Stimulated activated memory B cell treated with anti-CD40 and anti-IgM and Interleukin-4, amounts not matched to agents 10 μg/mL and 1 μg/mL and 100 μg/mL, for 72 hours (primary cell): ENCODE measurements around the gene NDUFB5.

Source experiments
- ATAC-seq: fragments of 150-1000 bp; cut with Tn5 transposase; 2 replicates; pipeline ENCODE4 v1.10.0; 2021
- H3K27ac Mint-ChIP-seq: one replicate; pipeline ENCODE4 v1.8.0; 2022; ENCODE audit warnings: mild to moderate bottlenecking, mixed read lengths
- H3K27me3 Mint-ChIP-seq: one replicate; pipeline ENCODE4 v1.8.0; 2022; ENCODE audit warnings: mixed read lengths
- H3K36me3 Mint-ChIP-seq: one replicate; pipeline ENCODE4 v1.8.0; 2022; ENCODE audit warnings: mixed read lengths
- H3K4me1 Mint-ChIP-seq: one replicate; pipeline ENCODE4 v1.8.0; 2022; ENCODE audit warnings: mixed read lengths
- H3K4me3 Mint-ChIP-seq: one replicate; pipeline ENCODE4 v1.8.0; 2022; ENCODE audit warnings: mild to moderate bottlenecking, moderate library complexity, mixed read lengths
- H3K9me3 Mint-ChIP-seq: one replicate; pipeline ENCODE4 v1.8.0; 2022; ENCODE audit warnings: mixed read lengths

Gene NDUFB5

DNA sequence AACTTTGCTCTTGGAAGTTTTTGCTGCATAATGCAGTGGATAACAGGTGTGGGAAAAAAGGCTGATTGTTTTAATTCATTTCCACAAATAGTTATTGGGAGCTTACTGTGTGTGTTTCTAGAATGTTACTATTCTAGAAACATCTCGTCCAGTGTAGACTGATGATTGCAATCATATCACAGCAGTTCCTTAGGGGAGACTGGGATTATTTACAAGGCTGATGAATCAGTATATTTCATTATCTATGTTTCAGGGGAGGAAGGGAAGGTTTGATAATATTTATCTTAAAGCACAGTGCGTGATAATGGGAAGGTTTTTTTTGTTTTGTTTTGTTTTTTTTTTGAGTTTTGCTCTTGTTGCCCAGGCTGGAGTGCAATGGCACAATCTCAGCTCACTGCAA is 50.6 kb downstream of the NDUFB5 start:
- Mint-ChIP-seq H3K27me3 (no peaks in the 10 kb centered on the region), H3K9me3 (no peaks in the 10 kb centered on the region), H3K4me1 (peaks cover 51% of the 10 kb centered on the region), H3K27ac (no peak overlapping the region), H3K36me3 (peaks cover 12% of the 10 kb centered on the region), H3K4me3 (no peak overlapping the region)
- no peak for ATAC-seq

DNA sequence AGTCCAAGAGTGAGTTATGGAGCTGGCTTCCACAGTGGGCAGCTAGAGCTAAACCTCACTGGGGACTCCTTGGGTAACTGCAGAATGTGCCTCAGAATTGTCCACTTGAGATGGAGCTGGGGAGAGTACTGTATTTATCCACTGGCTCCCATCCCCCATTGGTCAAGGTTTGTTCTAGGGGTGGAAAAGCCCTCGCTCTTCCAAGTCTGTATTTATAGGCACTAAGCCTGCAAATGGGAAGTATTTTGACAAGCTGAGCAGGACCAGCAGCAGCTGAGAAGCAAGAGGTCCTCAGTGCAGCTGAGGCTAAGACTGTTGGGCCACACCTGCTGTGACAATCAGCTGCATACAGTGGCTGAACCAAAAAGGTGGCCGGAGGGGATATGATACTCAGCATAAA is 54.0 kb downstream of the NDUFB5 start:
- Mint-ChIP-seq H3K27me3 (no peaks in the 10 kb centered on the region), H3K36me3 (peaks cover 12% of the 10 kb centered on the region), H3K9me3 (no peaks in the 10 kb centered on the region), H3K27ac (no peak overlapping the region), H3K4me3 (no peak overlapping the region), H3K4me1 (peaks cover 42% of the 10 kb centered on the region)
- no peak for ATAC-seq

DNA sequence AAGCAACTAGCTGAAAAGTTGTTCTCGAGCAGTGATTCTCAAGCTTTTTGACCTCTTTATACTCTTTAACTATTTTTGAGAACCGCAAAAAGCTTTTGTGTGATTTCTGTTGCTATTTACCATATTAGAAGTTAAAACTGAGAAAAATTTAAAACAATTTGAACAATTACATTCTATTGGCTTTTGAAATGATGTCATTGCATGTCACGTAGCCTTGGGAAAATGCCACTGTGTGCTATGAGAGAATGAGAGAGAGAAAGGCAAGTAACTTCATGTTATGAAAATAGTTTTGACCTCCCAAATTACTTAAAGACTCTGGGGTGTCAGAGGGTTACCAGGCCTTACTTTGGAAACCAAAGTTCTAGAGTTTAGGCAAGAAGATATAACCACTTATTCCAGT is 56.3 kb downstream of the NDUFB5 start:
- H3K27ac Mint-ChIP-seq: no peak overlapping the region
- H3K4me3 Mint-ChIP-seq: no peak overlapping the region
- peaks cover 3% of the 10 kb centered on the region for H3K36me3 Mint-ChIP-seq
- no peaks in the 10 kb centered on the region for H3K9me3 Mint-ChIP-seq
- no peaks in the 10 kb centered on the region for H3K27me3 Mint-ChIP-seq
- ATAC-seq: no peak
- H3K4me1 Mint-ChIP-seq: peaks cover 24% of the 10 kb centered on the region

GRCh38 chr3:179661777-179662176 is 57.2 kb downstream of the NDUFB5 start:
- Mint-ChIP-seq H3K27me3 (no peaks in the 10 kb centered on the region), H3K9me3 (no peaks in the 10 kb centered on the region), H3K27ac (no peak overlapping the region), H3K36me3 (no peaks in the 10 kb centered on the region), H3K4me1 (peaks cover 16% of the 10 kb centered on the region), H3K4me3 (no peak overlapping the region)
- no peak for ATAC-seq

DNA sequence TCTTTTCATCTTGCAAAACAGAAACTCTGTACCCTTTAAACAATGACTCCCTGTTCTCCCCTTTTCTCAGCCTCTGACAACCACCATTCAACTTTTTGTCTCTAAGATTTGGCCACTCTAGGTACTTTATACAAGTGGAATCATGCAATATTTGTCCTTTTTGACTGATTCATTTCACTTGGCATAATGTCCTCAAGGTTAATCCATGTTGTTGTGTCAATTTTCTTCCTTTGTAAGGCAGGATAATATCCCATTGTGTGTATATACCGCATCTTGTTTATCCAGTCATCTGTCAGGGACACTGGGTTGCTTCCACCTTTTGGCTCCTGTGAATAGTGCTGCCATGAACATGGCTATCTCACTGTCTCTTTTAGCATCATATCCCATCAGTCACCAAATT is 58.5 kb downstream of the NDUFB5 start:
- H3K36me3 Mint-ChIP-seq: no peaks in the 10 kb centered on the region
- H3K27ac Mint-ChIP-seq: no peak overlapping the region
- H3K4me3 Mint-ChIP-seq: no peak overlapping the region
- no peaks in the 10 kb centered on the region for H3K9me3 Mint-ChIP-seq
- no peak for ATAC-seq
- H3K27me3 Mint-ChIP-seq: no peaks in the 10 kb centered on the region
- peaks cover 12% of the 10 kb centered on the region for H3K4me1 Mint-ChIP-seq

- Mint-ChIP-seq H3K9me3 (no peaks in the 10 kb centered on the region), H3K27ac (no peak overlapping the region), H3K4me3 (no peak overlapping the region), H3K27me3 (no peaks in the 10 kb centered on the region), H3K36me3 (peaks cover 8% of the 10 kb centered on the region), H3K4me1 (peaks cover 16% of the 10 kb centered on the region)
- ATAC-seq: no peak
Observed at GRCh38 chr3:179666030-179666429, 61.4 kb downstream of the NDUFB5 start.

GRCh38 chr3:179666436-179667035 is 61.9 kb downstream of the NDUFB5 start:
- ATAC-seq: no peak
- H3K4me1 Mint-ChIP-seq: peaks cover 16% of the 10 kb centered on the region

DNA sequence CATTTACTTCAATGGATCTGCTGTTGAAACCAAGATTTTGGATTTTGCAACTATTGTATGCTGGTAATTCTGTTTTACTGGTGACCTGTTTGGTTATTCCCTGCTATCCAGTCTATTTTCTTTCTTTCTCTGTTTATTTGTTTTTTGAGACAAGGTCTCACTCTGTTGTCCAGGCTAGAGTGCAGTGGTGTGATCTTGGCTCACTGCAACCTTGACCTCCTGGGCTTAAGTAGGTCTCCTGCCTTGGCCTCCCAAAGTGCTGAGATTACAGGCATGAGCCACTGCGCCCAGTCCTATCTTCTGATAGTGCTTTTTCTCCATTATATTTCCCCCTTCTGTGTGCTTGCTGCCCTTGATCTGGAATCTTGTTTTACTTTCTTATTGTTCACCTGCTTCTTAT is 63.8 kb downstream of the NDUFB5 start:
- H3K27ac Mint-ChIP-seq: no peak overlapping the region
- H3K27me3 Mint-ChIP-seq: no peaks in the 10 kb centered on the region
- no peak overlapping the region for H3K4me3 Mint-ChIP-seq
- H3K36me3 Mint-ChIP-seq: peaks cover 12% of the 10 kb centered on the region
- peaks cover 12% of the 10 kb centered on the region for H3K4me1 Mint-ChIP-seq
- no peaks in the 10 kb centered on the region for H3K9me3 Mint-ChIP-seq
- no peak for ATAC-seq

More at GRCh38 chr3:179666436-179667035, 61.9 kb downstream of the NDUFB5 start:
- no peaks in the 10 kb centered on the region for H3K27me3 Mint-ChIP-seq
- H3K4me3 Mint-ChIP-seq: no peak overlapping the region
- peaks cover 8% of the 10 kb centered on the region for H3K36me3 Mint-ChIP-seq
- H3K9me3 Mint-ChIP-seq: no peaks in the 10 kb centered on the region
- H3K27ac Mint-ChIP-seq: no peak overlapping the region

DNA sequence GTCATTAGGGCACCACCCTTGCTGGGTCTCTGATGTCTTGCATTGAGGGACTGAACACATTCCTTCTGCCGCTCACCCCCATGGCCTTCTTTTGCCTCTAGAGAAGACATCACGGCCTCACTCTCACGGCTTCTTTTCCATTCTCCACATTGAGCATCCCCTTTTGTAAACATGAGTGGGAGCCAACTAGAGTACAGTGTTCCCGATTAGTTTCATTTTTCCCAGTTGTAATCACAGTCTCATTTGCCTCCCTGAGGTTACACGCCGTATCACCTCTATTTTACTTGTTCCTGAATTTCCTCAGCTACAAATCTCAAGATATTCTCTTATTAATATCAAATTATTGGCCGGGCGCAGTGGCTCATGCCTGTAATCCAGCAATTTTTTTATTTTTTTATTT is 65.7 kb downstream of the NDUFB5 start:
- Mint-ChIP-seq H3K4me1 (peaks cover 8% of the 10 kb centered on the region), H3K4me3 (no peak overlapping the region), H3K27ac (no peak overlapping the region), H3K36me3 (peaks cover 14% of the 10 kb centered on the region), H3K27me3 (no peaks in the 10 kb centered on the region), H3K9me3 (no peaks in the 10 kb centered on the region)
- no peak for ATAC-seq

GRCh38 chr3:179671309-179671708 is 66.7 kb downstream of the NDUFB5 start:
- H3K9me3 Mint-ChIP-seq: no peaks in the 10 kb centered on the region

DNA sequence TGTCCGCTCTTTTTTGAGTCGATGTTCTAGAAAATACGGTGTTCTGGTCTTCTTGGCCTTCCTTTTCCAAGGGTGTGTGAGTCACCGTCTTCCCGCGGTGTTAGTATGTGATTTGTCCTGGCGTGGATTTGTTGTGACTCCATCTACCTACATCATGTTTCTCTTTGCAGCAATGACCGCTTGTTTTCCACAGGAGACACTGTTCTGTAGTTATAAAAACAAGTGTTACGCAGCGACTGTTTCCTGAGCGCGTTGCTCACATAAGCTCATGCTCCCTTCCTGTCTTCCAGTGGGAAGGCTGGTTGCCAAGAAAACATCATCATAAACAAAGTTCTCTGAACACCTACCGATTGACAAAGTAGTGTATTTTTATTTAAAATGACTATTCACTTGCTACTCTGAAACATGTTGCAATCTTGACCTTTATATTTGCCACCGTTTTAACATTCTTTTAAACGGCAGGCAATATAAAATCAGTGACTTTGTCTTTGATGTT is 67.2 kb downstream of the NDUFB5 start:
- Mint-ChIP-seq H3K27ac (no peak overlapping the region), H3K4me1 (peaks cover 8% of the 10 kb centered on the region), H3K4me3 (no peak overlapping the region), H3K36me3 (peaks cover 22% of the 10 kb centered on the region), H3K27me3 (no peaks in the 10 kb centered on the region), H3K9me3 (no peaks in the 10 kb centered on the region)
- no peak for ATAC-seq

More at GRCh38 chr3:179671309-179671708, 66.7 kb downstream of the NDUFB5 start:
- Mint-ChIP-seq H3K36me3 (peaks cover 20% of the 10 kb centered on the region), H3K27me3 (no peaks in the 10 kb centered on the region), H3K4me1 (peaks cover 8% of the 10 kb centered on the region), H3K27ac (no peak overlapping the region), H3K4me3 (no peak overlapping the region)
- no peak for ATAC-seq

DNA sequence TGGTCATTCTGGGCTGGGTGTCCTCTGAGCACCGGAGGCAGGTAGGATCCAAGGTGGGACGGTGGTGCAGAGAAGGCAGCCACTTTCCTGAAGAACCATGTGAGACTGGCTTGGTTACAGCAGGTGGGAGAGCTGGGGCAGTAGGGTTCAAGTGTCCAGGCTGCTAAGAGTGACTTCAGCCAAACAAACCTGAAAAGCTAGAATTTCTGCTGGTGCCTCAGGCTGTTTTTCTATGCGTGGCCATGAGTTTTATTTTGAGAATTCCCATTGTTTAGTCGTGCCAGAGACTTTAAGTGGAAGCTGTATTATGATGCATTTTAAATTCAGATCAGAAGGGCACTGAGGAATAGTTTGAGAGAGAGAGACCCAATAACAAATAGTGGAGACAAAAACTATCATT is 68.3 kb downstream of the NDUFB5 start:
- Mint-ChIP-seq H3K4me1 (peaks cover 8% of the 10 kb centered on the region), H3K36me3 (peaks cover 22% of the 10 kb centered on the region), H3K27me3 (no peaks in the 10 kb centered on the region), H3K27ac (no peak overlapping the region), H3K9me3 (no peaks in the 10 kb centered on the region), H3K4me3 (no peak overlapping the region)
- no peak for ATAC-seq

- H3K27ac Mint-ChIP-seq: no peak overlapping the region
- no peaks in the 10 kb centered on the region for H3K9me3 Mint-ChIP-seq
Observed at GRCh38 chr3:179673523-179673922, 68.9 kb downstream of the NDUFB5 start.

GRCh38 chr3:179676081-179676480 is 71.5 kb downstream of the NDUFB5 start:
- no peak for ATAC-seq
- H3K27me3 Mint-ChIP-seq: no peaks in the 10 kb centered on the region
- peaks cover 13% of the 10 kb centered on the region for H3K36me3 Mint-ChIP-seq
- no peaks in the 10 kb centered on the region for H3K9me3 Mint-ChIP-seq
- H3K4me1 Mint-ChIP-seq: no peaks in the 10 kb centered on the region
- H3K27ac Mint-ChIP-seq: no peak overlapping the region
- no peak overlapping the region for H3K4me3 Mint-ChIP-seq

More at GRCh38 chr3:179673523-179673922, 68.9 kb downstream of the NDUFB5 start:
- Mint-ChIP-seq H3K27me3 (no peaks in the 10 kb centered on the region), H3K4me1 (peaks cover 8% of the 10 kb centered on the region), H3K36me3 (peaks cover 22% of the 10 kb centered on the region), H3K4me3 (no peak overlapping the region)
- no peak for ATAC-seq
